ENCODE results near the gene SENP5.
"Not testable (repeated sequence)": the region's sequence is repeated elsewhere in the genome, so short reads cannot be mapped to it uniquely, and the experiment has no call there.

The SENP5 gene

GRCh38 chr3:196938576-196938975 lies 70.9 kb downstream of the SENP5 start:
- Histone ChIP-seq H3K9me3 (no peaks in the 10 kb centered on the region), H3K27me3 (no peaks in the 10 kb centered on the region), H3K4me1 (no peaks in the 10 kb centered on the region), H3K4me3 (ENCODE audit: low read depth, low read length) (no peak overlapping the region), H3K36me3 (peaks cover 67% of the 10 kb centered on the region)
- TF ChIP-seq, protein P1, sequence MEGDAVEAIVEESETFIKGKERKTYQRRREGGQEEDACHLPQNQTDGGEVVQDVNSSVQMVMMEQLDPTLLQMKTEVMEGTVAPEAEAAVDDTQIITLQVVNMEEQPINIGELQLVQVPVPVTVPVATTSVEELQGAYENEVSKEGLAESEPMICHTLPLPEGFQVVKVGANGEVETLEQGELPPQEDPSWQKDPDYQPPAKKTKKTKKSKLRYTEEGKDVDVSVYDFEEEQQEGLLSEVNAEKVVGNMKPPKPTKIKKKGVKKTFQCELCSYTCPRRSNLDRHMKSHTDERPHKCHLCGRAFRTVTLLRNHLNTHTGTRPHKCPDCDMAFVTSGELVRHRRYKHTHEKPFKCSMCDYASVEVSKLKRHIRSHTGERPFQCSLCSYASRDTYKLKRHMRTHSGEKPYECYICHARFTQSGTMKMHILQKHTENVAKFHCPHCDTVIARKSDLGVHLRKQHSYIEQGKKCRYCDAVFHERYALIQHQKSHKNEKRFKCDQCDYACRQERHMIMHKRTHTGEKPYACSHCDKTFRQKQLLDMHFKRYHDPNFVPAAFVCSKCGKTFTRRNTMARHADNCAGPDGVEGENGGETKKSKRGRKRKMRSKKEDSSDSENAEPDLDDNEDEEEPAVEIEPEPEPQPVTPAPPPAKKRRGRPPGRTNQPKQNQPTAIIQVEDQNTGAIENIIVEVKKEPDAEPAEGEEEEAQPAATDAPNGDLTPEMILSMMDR (IDR thresholded peaks at IDR 0.05; ENCODE audit: low read depth, low read length): no peak
- no peak for DNase-seq

DNA sequence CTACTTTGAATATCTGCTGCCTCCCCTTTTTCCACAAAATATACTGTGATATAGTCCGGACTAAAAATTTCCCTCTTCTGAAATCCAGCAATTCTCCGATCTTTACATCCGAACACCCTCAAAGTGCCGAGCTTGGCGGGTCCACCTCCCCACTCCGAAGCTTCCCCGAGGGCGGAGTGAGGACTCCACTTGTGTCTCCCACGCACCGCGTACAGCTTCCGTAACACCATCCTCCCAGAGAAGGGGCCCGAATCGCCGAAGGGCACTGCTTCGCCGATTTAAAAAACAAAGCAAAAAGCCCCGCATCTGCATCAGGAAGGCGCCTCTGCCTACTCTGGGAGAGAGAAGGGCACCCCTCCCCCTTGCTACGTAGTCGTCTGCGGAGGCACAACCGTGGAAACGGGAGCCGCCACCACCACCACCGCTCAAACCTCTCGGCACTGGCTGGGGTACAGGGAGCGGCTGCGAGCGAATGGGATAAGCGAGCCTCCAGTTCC lies 74.1 kb downstream of the SENP5 start:
- TF ChIP-seq, protein P1 (IDR thresholded peaks at IDR 0.05; ENCODE audit: low read depth, low read length): no peak
- no peaks in the 10 kb centered on the region for H3K4me1 ChIP-seq
- no peaks in the 10 kb centered on the region for H3K27me3 ChIP-seq
- H3K36me3 ChIP-seq: peaks cover 35% of the 10 kb centered on the region
- no peaks in the 10 kb centered on the region for H3K9me3 ChIP-seq
- DNase-seq: peak; percentile 51
- H3K4me3 ChIP-seq (ENCODE audit: low read depth, low read length): peak overlapping the region; percentile 98

- H3K36me3 ChIP-seq: peaks cover 29% of the 10 kb centered on the region
- no peaks in the 10 kb centered on the region for H3K9me3 ChIP-seq
- H3K4me3 ChIP-seq (ENCODE audit: low read depth, low read length): peak within 1 kb of the TSS; percentile 98
- TF ChIP-seq, protein P1 (IDR thresholded peaks at IDR 0.05; ENCODE audit: low read depth, low read length): peak; percentile 64
- no peaks in the 10 kb centered on the region for H3K4me1 ChIP-seq
- peak; percentile 99 for DNase-seq
- no peaks in the 10 kb centered on the region for H3K27me3 ChIP-seq
Measured at GRCh38 chr3:196942226-196942914, 74.7 kb downstream of the SENP5 start, which contains the start of gene NCBP2. Gene NCBP2, minus strand, starts transcription at chr3:196942528. Its CDS starts 25 bp downstream, at chr3:196942503.

DNA sequence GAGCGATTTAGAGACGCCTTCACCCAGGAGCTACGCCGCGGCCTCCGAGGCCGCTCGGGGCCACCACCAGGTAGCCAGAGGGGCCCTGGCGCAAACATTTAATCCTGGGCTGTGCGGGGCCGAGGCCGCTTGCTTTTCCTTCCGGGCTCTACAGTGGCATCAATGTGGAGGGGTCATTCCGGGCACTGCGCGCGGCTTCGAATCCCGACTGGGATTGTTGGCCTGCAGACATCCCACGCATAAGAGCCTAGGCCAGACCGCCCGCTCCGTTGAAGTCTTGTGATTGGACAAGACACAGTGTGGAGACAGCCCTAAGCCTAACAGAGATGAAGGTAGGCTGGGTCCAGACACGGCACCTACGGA lies 75.2 kb downstream of the SENP5 start:
- DNase-seq: no peak
- no peaks in the 10 kb centered on the region for H3K9me3 ChIP-seq
- TF ChIP-seq, protein P1 (IDR thresholded peaks at IDR 0.05; ENCODE audit: low read depth, low read length): no peak
- H3K4me3 ChIP-seq (ENCODE audit: low read depth, low read length): peak overlapping the region; percentile 98
- no peaks in the 10 kb centered on the region for H3K4me1 ChIP-seq
- peaks cover 24% of the 10 kb centered on the region for H3K36me3 ChIP-seq
- no peaks in the 10 kb centered on the region for H3K27me3 ChIP-seq

- H3K4me3 ChIP-seq (ENCODE audit: low read depth, low read length): peak overlapping the region; percentile 98
- peaks cover 12% of the 10 kb centered on the region for H3K36me3 ChIP-seq
- DNase-seq, H3K9me3 ChIP-seq, H3K4me1 ChIP-seq, H3K27me3 ChIP-seq: not testable (repeated sequence)
Measured at GRCh38 chr3:196944037-196944790, 76.5 kb downstream of the SENP5 start.

- Histone ChIP-seq H3K27me3 (no peaks in the 10 kb centered on the region; the same call in 1 of the 2 replicates), H3K4me1 (no peaks in the 10 kb centered on the region), H3K9me3 (no peaks in the 10 kb centered on the region), H3K4me3 (ENCODE audit: low read depth, low read length) (no peak overlapping the region), H3K36me3 (peaks cover 6% of the 10 kb centered on the region)
- no peak for DNase-seq
- TF ChIP-seq, protein P1 (IDR thresholded peaks at IDR 0.05; ENCODE audit: low read depth, low read length): 0 out of 2 replicates have a peak, but pooled peaks have one; percentile 24
Measured at GRCh38 chr3:196947136-196947859, 79.6 kb downstream of the SENP5 start.
